Sigmoid colon (tissue), 4 donors: Measurements from ENCODE around the gene STAMBPL1.

ENCODE experiments used
- CTCF ChIP-seq, 4 experiments: fragments of 450-650 bp in 3 of 4; fragments of 200-600 bp in 1 of 4; IDR thresholded peaks; one replicate each; pipeline ENCODE4 v1.5.1; 2016 to 2019; ENCODE audit warnings: antibody characterized with exemption in 4 of 4, mild to moderate bottlenecking in 3 of 4, moderate library complexity in 2 of 4
- EP300 ChIP-seq, 4 donors: sonication (generic); formaldehyde crosslinking; IDR thresholded peaks; one replicate each; pipeline ENCODE4 v1.6.1; 2017; ENCODE audit warnings: antibody characterized with exemption in 4 of 4

- TF ChIP-seq CTCF (IDR thresholded peaks at IDR 0.05), result no peak
- no peak for TF ChIP-seq EP300 (IDR thresholded peaks at IDR 0.05)
Measured at GRCh38 chr10:88906921-88907320, 26.9 kb downstream of the STAMBPL1 start.
